ENCODE measurements around the gene HMCN1. TPM values are rescaled to one million over a fixed set of nuclear protein-coding genes. Genes with fewer than 3 reads are reported as not detected.
"Not testable (repeated sequence)": the region's sequence is repeated elsewhere in the genome, so short reads cannot be mapped to it uniquely, and the experiment has no call there.

Gene HMCN1
- total RNA-seq, 2 experiments from 2014 or later = not detected

GRCh38 chr1:186183219-186183618, 449.0 kb downstream of the HMCN1 start:
- H3K27me3 Mint-ChIP-seq = peaks cover 6% of the 10 kb centered on the region
- peak; percentile 51 for DNase-seq
- H3K9me3 Mint-ChIP-seq = no peaks in the 10 kb centered on the region
- peaks cover 14% of the 10 kb centered on the region for H3K4me1 Mint-ChIP-seq (ENCODE audit: low read depth)
- intact Hi-C loops (cut with micrococcal nuclease) = no loop called here
- ChIA-PET POLR2A (no interaction called here), CTCF (no interaction called here)
- H3K36me3 Mint-ChIP-seq = no peaks in the 10 kb centered on the region
- H3K27ac Mint-ChIP-seq = no peak overlapping the region
- H3K4me3 Mint-ChIP-seq = no peak overlapping the region

- H3K27ac Mint-ChIP-seq = no peak overlapping the region
- peaks cover 6% of the 10 kb centered on the region for H3K27me3 Mint-ChIP-seq
- peaks cover 17% of the 10 kb centered on the region for H3K4me1 Mint-ChIP-seq (ENCODE audit: low read depth)
- H3K4me3 Mint-ChIP-seq = no peak overlapping the region
- ChIA-PET POLR2A (no interaction called here), CTCF (no interaction called here)
- intact Hi-C loops (cut with micrococcal nuclease) = no loop called here
- DNase-seq = no peak
- H3K36me3 Mint-ChIP-seq = no peaks in the 10 kb centered on the region
- no peaks in the 10 kb centered on the region for H3K9me3 Mint-ChIP-seq
Observed at GRCh38 chr1:186183970-186184628, 449.9 kb downstream of the HMCN1 start.

- H3K9me3 Mint-ChIP-seq; H3K27me3 Mint-ChIP-seq; H3K4me3 Mint-ChIP-seq; POLR2A ChIA-PET; CTCF ChIA-PET; DNase-seq; intact Hi-C loops (cut with micrococcal nuclease); H3K27ac Mint-ChIP-seq; H3K36me3 Mint-ChIP-seq: not testable (repeated sequence)
- H3K4me1 Mint-ChIP-seq (ENCODE audit: low read depth) = peaks cover 17% of the 10 kb centered on the region
Observed at GRCh38 chr1:186186251-186186650, 452.1 kb downstream of the HMCN1 start.

GRCh38 chr1:186187601-186188000, 453.4 kb downstream of the HMCN1 start:
- H3K36me3 Mint-ChIP-seq = no peaks in the 10 kb centered on the region
- no peaks in the 10 kb centered on the region for H3K9me3 Mint-ChIP-seq
- ChIA-PET POLR2A (no interaction called here), CTCF (no interaction called here)
- H3K4me1 Mint-ChIP-seq (ENCODE audit: low read depth) = peaks cover 17% of the 10 kb centered on the region
- H3K27me3 Mint-ChIP-seq = peaks cover 4% of the 10 kb centered on the region
- H3K27ac Mint-ChIP-seq = no peak overlapping the region
- intact Hi-C loops (cut with micrococcal nuclease) = no loop called here
- peak; percentile 9 for DNase-seq
- no peak overlapping the region for H3K4me3 Mint-ChIP-seq

- no peaks in the 10 kb centered on the region for H3K36me3 Mint-ChIP-seq
- intact Hi-C loops (cut with micrococcal nuclease) = no loop called here
- peaks cover 4% of the 10 kb centered on the region for H3K27me3 Mint-ChIP-seq
- POLR2A ChIA-PET = no interaction called here
- no peak overlapping the region for H3K4me3 Mint-ChIP-seq
- no peak overlapping the region for H3K27ac Mint-ChIP-seq
- H3K9me3 Mint-ChIP-seq = no peaks in the 10 kb centered on the region
- CTCF ChIA-PET = no interaction called here
- H3K4me1 Mint-ChIP-seq (ENCODE audit: low read depth) = peaks cover 17% of the 10 kb centered on the region
- peak; percentile 12 for DNase-seq
Observed at GRCh38 chr1:186188004-186188539, 453.9 kb downstream of the HMCN1 start.

GRCh38 chr1:186188736-186189135, 454.5 kb downstream of the HMCN1 start:
- Mint-ChIP-seq H3K4me1 (ENCODE audit: low read depth) (peaks cover 14% of the 10 kb centered on the region), H3K27me3 (peaks cover 4% of the 10 kb centered on the region), H3K4me3 (no peak overlapping the region), H3K27ac (no peak overlapping the region), H3K36me3 (no peaks in the 10 kb centered on the region), H3K9me3 (no peaks in the 10 kb centered on the region)
- ChIA-PET CTCF (no interaction called here), POLR2A (no interaction called here)
- no peak for DNase-seq
- intact Hi-C loops (cut with micrococcal nuclease) = no loop called here

GRCh38 chr1:186189156-186189555, 455.0 kb downstream of the HMCN1 start:
- H3K4me1 Mint-ChIP-seq (ENCODE audit: low read depth) = peaks cover 10% of the 10 kb centered on the region
- POLR2A ChIA-PET = no interaction called here
- no peaks in the 10 kb centered on the region for H3K9me3 Mint-ChIP-seq
- H3K27me3 Mint-ChIP-seq = peaks cover 4% of the 10 kb centered on the region
- H3K36me3 Mint-ChIP-seq = no peaks in the 10 kb centered on the region
- DNase-seq = no peak
- CTCF ChIA-PET = no interaction called here
- H3K27ac Mint-ChIP-seq = no peak overlapping the region
- intact Hi-C loops (cut with micrococcal nuclease) = no loop called here
- H3K4me3 Mint-ChIP-seq = no peak overlapping the region

- peaks cover 4% of the 10 kb centered on the region for H3K27me3 Mint-ChIP-seq
- no peak overlapping the region for H3K4me3 Mint-ChIP-seq
- no peak overlapping the region for H3K27ac Mint-ChIP-seq
- peaks cover 8% of the 10 kb centered on the region for H3K4me1 Mint-ChIP-seq (ENCODE audit: low read depth)
- intact Hi-C loops (cut with micrococcal nuclease) = no loop called here
- H3K9me3 Mint-ChIP-seq = no peaks in the 10 kb centered on the region
- CTCF ChIA-PET = no interaction called here
- no peak for DNase-seq
- POLR2A ChIA-PET = no interaction called here
- H3K36me3 Mint-ChIP-seq = no peaks in the 10 kb centered on the region
Observed at GRCh38 chr1:186191511-186191910, 457.3 kb downstream of the HMCN1 start.

- no peak overlapping the region for H3K4me3 Mint-ChIP-seq
- peaks cover 2% of the 10 kb centered on the region for H3K4me1 Mint-ChIP-seq (ENCODE audit: low read depth)
- intact Hi-C loops (cut with micrococcal nuclease) = no loop called here
- no peaks in the 10 kb centered on the region for H3K36me3 Mint-ChIP-seq
- DNase-seq = no peak
- CTCF ChIA-PET = no interaction called here
- no peak overlapping the region for H3K27ac Mint-ChIP-seq
- no peaks in the 10 kb centered on the region for H3K27me3 Mint-ChIP-seq
- POLR2A ChIA-PET = no interaction called here
- H3K9me3 Mint-ChIP-seq = no peaks in the 10 kb centered on the region
Observed at GRCh38 chr1:186193224-186193623, 459.0 kb downstream of the HMCN1 start.

GRCh38 chr1:186194107-186194756, 460.0 kb downstream of the HMCN1 start:
- H3K4me1 Mint-ChIP-seq (ENCODE audit: low read depth) = no peaks in the 10 kb centered on the region
- no peaks in the 10 kb centered on the region for H3K9me3 Mint-ChIP-seq
- intact Hi-C loops (cut with micrococcal nuclease) = no loop called here
- no peak overlapping the region for H3K27ac Mint-ChIP-seq
- H3K36me3 Mint-ChIP-seq = no peaks in the 10 kb centered on the region
- no peak overlapping the region for H3K4me3 Mint-ChIP-seq
- CTCF ChIA-PET = no interaction called here
- no peak for DNase-seq
- no peaks in the 10 kb centered on the region for H3K27me3 Mint-ChIP-seq
- POLR2A ChIA-PET = interaction anchor here (0.9 kb wide), 1 partner anchor 14 kb away, joined by 3 read pairs; no protein-coding TSS in a partner anchor

- Mint-ChIP-seq H3K4me3 (no peak overlapping the region), H3K36me3 (no peaks in the 10 kb centered on the region), H3K4me1 (ENCODE audit: low read depth) (no peaks in the 10 kb centered on the region), H3K9me3 (no peaks in the 10 kb centered on the region), H3K27me3 (no peaks in the 10 kb centered on the region), H3K27ac (no peak overlapping the region)
- POLR2A ChIA-PET = no interaction called here
- no peak for DNase-seq
- CTCF ChIA-PET = interaction anchor here (0.7 kb wide), 1 partner anchor 49 kb away, joined by 3 read pairs; no protein-coding TSS in a partner anchor
- intact Hi-C loops (cut with micrococcal nuclease) = no loop called here
Observed at GRCh38 chr1:186195377-186195931, 461.3 kb downstream of the HMCN1 start.

GRCh38 chr1:186202271-186202764, 468.1 kb downstream of the HMCN1 start:
- ChIA-PET CTCF (no interaction called here), POLR2A (no interaction called here)
- Mint-ChIP-seq H3K9me3 (no peaks in the 10 kb centered on the region), H3K4me3 (no peak overlapping the region), H3K27me3 (peaks cover 6% of the 10 kb centered on the region), H3K4me1 (ENCODE audit: low read depth) (peaks cover 9% of the 10 kb centered on the region), H3K27ac (no peak overlapping the region), H3K36me3 (no peaks in the 10 kb centered on the region)
- intact Hi-C loops (cut with micrococcal nuclease) = no loop called here
- no peak for DNase-seq

- Mint-ChIP-seq H3K27me3 (peaks cover 9% of the 10 kb centered on the region), H3K36me3 (no peaks in the 10 kb centered on the region), H3K4me3 (no peak overlapping the region), H3K4me1 (ENCODE audit: low read depth) (peaks cover 9% of the 10 kb centered on the region), H3K9me3 (no peaks in the 10 kb centered on the region), H3K27ac (no peak overlapping the region)
- ChIA-PET POLR2A (no interaction called here), CTCF (no interaction called here)
- DNase-seq = no peak
- intact Hi-C loops (cut with micrococcal nuclease) = no loop called here
Observed at GRCh38 chr1:186202776-186203175, 468.6 kb downstream of the HMCN1 start.

Data from activated CD4-positive, alpha-beta memory T cell treated with anti-CD3 and anti-CD28 coated beads for 36 hours (primary cell).